Right atrium auricular region (tissue), 2 donors: ENCODE results near the gene ALOX12. TPM values are rescaled to one million over a fixed set of nuclear protein-coding genes. Genes with fewer than 3 reads are reported as not detected.
A peak's percentile ranks its signal among the peaks of the same experiment; 100 is the strongest.
"Not testable (repeated sequence)": the region's sequence is repeated elsewhere in the genome, so short reads cannot be mapped to it uniquely, and the experiment has no call there.

Source experiments
- DNase-seq: peaks from one replicate; pipeline ENCODE4 v3.0.0-alpha.2; 2019; ENCODE audit warnings: low spot score
- H3K27ac ChIP-seq, 2 donors: fragments of 200-600 bp; sonication (generic); 1 replicate in 1 of 2; 2 replicates in 1 of 2; pipeline ENCODE4 v1.5.1; 2016 to 2019
- H3K27me3 ChIP-seq, 2 donors: fragments of 200-600 bp; sonication (generic); one replicate each; pipeline versions ENCODE4 v1.5.1 to v1.6.0; 2017 to 2019
- H3K36me3 ChIP-seq: fragments of 200-600 bp; sonication (generic); one replicate; pipeline ENCODE4 v1.5.1; 2016
- H3K4me1 ChIP-seq, 2 donors: fragments of 200-600 bp; sonication (generic); one replicate each; pipeline versions ENCODE4 v1.5.1 to v1.6.0; 2017 to 2019
- H3K4me3 ChIP-seq, 2 donors: fragments of 200-600 bp; sonication (generic); 1 replicate in 1 of 2; 2 replicates in 1 of 2; pipeline ENCODE4 v1.5.1; 2017 to 2019; ENCODE audit warnings: mild to moderate bottlenecking in 1 of 2, moderate library complexity in 1 of 2
- H3K9me3 ChIP-seq, 2 donors: fragments of 200-600 bp; sonication (generic); one replicate each; pipeline ENCODE4 v1.5.1; 2019
- CTCF ChIP-seq, 2 donors: fragments of 200-600 bp; sonication (generic); IDR thresholded peaks; one replicate each; pipeline ENCODE4 v1.5.1; 2019; ENCODE audit warnings: antibody characterized with exemption in 2 of 2
- total RNA-seq, 2 donors: library from RNA; depleted of rRNA; stranded (reverse); fragments of >200 nt; gene quantifications; one replicate each; pipeline ENCODE4 v1.1.0, GENCODE V29; 2016

The ALOX12 gene
- total RNA-seq, 2 donors from 2014 or later: 0.47 TPM; not detected in 1

- Histone ChIP-seq H3K4me1 (no peaks in the 10 kb centered on the region), H3K27me3 (no peaks in the 10 kb centered on the region), H3K36me3 (no peaks in the 10 kb centered on the region), H3K9me3 (no peaks in the 10 kb centered on the region), H3K4me3 (no peak overlapping the region), H3K27ac (no peak overlapping the region)
- DNase-seq: no peak
- TF ChIP-seq CTCF (IDR thresholded peaks at IDR 0.05): no peak
These were observed 9.2 kb upstream of the ALOX12 start for GRCh38 chr17:6986676-6987075.

GRCh38 chr17:6989779-6990178, 6.1 kb upstream of the ALOX12 start:
- Histone ChIP-seq H3K27me3 (no peaks in the 10 kb centered on the region), H3K27ac (no peak overlapping the region), H3K4me1 (no peaks in the 10 kb centered on the region), H3K4me3 (no peak overlapping the region), H3K36me3 (no peaks in the 10 kb centered on the region), H3K9me3 (no peaks in the 10 kb centered on the region)
- no peak for DNase-seq
- TF ChIP-seq CTCF (IDR thresholded peaks at IDR 0.05): no peak

- not testable (repeated sequence) for H3K36me3 ChIP-seq, H3K4me3 ChIP-seq, H3K9me3 ChIP-seq, H3K27me3 ChIP-seq, DNase-seq, H3K27ac ChIP-seq
- H3K4me1 ChIP-seq: peaks cover 0 to 14% of the 10 kb centered on the region in 2 donors
These were observed 2.2 kb upstream of the ALOX12 start for GRCh38 chr17:6993613-6994056.

GRCh38 chr17:6994118-6994598, 1.7 kb upstream of the ALOX12 start:
- H3K27me3 ChIP-seq: no peaks in the 10 kb centered on the region
- H3K27ac ChIP-seq: no peak overlapping the region
- H3K4me3 ChIP-seq: no peak overlapping the region
- H3K4me1 ChIP-seq: peaks cover 0 to 14% of the 10 kb centered on the region in 2 donors
- DNase-seq: no peak
- no peak for TF ChIP-seq CTCF (IDR thresholded peaks at IDR 0.05)
- H3K9me3 ChIP-seq: no peaks in the 10 kb centered on the region
- peaks cover 4% of the 10 kb centered on the region for H3K36me3 ChIP-seq

- H3K4me1 ChIP-seq: peaks cover 0 to 14% of the 10 kb centered on the region in 2 donors
- no peaks in the 10 kb centered on the region for H3K9me3 ChIP-seq
- no peaks in the 10 kb centered on the region for H3K27me3 ChIP-seq
- no peak for TF ChIP-seq CTCF (IDR thresholded peaks at IDR 0.05)
- H3K36me3 ChIP-seq: peaks cover 4% of the 10 kb centered on the region
- DNase-seq: no peak
- H3K27ac ChIP-seq: no peak overlapping the region
- no peak overlapping the region for H3K4me3 ChIP-seq
These were observed 1.1 kb upstream of the ALOX12 start for GRCh38 chr17:6994666-6995256.

GRCh38 chr17:6996256-6997011, 585 bp downstream of the ALOX12 start:
- Histone ChIP-seq H3K36me3 (peaks cover 10% of the 10 kb centered on the region), H3K9me3 (no peaks in the 10 kb centered on the region), H3K4me1 (peaks cover 0 to 14% of the 10 kb centered on the region in 2 donors), H3K4me3 (peak overlapping the region in 1 of 2 donors; percentile 39), H3K27ac (no peak overlapping the region), H3K27me3 (no peaks in the 10 kb centered on the region)
- DNase-seq: no peak
- TF ChIP-seq CTCF (IDR thresholded peaks at IDR 0.05): no peak
